ENCODE measurements around the gene MCTS1.

The MCTS1 gene

GRCh38 chrX:120660637-120661036, 56.7 kb downstream of the MCTS1 start:
- no peak overlapping the region for H3K4me2 ChIP-seq
- H4K20me1 ChIP-seq (ENCODE audit: insufficient read depth): no peaks in the 10 kb centered on the region
- no peaks in the 10 kb centered on the region for H3K79me2 ChIP-seq (ENCODE audit: insufficient read depth, low read depth)
- H3K4me3 ChIP-seq (IDR thresholded peaks at IDR 0.05; ENCODE audit: insufficient read depth, low read depth, low read length): no peak overlapping the region
- no peak overlapping the region for H3K27ac ChIP-seq
- H3K9ac ChIP-seq: no peak overlapping the region
- no peaks in the 10 kb centered on the region for H3K27me3 ChIP-seq (ENCODE audit: insufficient read depth, low read depth)
- H3K4me1 ChIP-seq (ENCODE audit: low read depth, poor library complexity, severe bottlenecking): peaks cover 5% of the 10 kb centered on the region
- H3K36me3 ChIP-seq (ENCODE audit: insufficient read depth): no peaks in the 10 kb centered on the region
- no peak for TF ChIP-seq CTCF (conservative IDR thresholded peaks at IDR 0.05; ENCODE audit: low read depth, low read length)
- H2AFZ ChIP-seq (ENCODE audit: low read depth): no peak overlapping the region

Measured in KMS-11 (cell line).